HG03060 (cell line): ENCODE results near the gene OR10A5.
A peak's percentile ranks its signal among the peaks of the same experiment; 100 is the strongest.
"Not testable (repeated sequence)": the region's sequence is repeated elsewhere in the genome, so short reads cannot be mapped to it uniquely, and the experiment has no call there.

Experiments
- ATAC-seq: cut with Tn5 transposase; IDR thresholded peaks from one replicate; pipeline ENCODE4 v1.9.1; 2021; ENCODE audit warnings: low read depth, moderate number of reproducible peaks; ENCODE audit not compliant: unreplicated experiment

OR10A5 gene, protein sequence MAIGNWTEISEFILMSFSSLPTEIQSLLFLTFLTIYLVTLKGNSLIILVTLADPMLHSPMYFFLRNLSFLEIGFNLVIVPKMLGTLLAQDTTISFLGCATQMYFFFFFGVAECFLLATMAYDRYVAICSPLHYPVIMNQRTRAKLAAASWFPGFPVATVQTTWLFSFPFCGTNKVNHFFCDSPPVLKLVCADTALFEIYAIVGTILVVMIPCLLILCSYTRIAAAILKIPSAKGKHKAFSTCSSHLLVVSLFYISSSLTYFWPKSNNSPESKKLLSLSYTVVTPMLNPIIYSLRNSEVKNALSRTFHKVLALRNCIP

DNA sequence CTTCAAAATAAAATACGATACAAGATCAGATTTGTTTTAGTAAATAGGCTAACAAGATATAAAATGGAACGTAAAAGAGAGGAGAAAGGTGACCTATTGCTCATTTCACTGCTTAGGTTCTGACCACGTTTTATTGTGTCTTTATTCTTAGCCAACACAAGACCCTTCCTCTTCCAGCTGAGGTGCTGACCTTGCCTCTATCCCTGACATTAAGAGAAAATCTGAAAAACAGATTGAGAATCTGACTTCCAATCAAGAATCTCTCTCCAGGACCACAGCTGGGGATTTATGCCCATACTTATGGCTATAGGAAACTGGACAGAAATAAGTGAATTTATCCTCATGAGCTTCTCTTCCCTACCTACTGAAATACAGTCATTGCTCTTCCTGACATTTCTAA, at the start of gene OR10A5:
Gene OR10A5 (plus strand): TSS at position 301 of the 400 bp plus-strand sequence. CDS start 0 bp downstream, at position 301.
- no peak for ATAC-seq

DNA sequence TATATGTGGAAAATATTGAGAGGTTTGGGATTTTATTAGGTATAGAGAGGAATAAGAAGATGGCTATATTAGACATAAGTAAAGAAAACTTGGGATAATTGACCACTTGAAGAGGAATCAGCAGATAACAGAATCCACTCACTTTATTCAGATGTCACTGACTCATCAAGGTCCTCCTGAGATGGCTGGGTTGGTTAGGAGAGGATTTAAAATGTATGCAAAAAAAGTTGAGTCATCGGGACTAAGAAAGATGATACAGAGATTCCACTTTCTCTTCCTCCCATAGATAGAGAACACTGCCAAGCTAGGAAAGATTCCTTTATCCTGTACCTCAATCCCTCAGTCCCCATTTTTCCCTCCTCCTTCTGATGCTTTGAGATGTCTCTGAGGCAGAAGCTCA, 46.1 kb upstream of the OR10A5 start, which contains the start of gene OR6A2:
Gene OR6A2 (minus strand): TSS at position 288 of the 400 bp plus-strand sequence. CDS start 3,981 bp downstream, outside the sequence.
- ATAC-seq = no peak

DNA sequence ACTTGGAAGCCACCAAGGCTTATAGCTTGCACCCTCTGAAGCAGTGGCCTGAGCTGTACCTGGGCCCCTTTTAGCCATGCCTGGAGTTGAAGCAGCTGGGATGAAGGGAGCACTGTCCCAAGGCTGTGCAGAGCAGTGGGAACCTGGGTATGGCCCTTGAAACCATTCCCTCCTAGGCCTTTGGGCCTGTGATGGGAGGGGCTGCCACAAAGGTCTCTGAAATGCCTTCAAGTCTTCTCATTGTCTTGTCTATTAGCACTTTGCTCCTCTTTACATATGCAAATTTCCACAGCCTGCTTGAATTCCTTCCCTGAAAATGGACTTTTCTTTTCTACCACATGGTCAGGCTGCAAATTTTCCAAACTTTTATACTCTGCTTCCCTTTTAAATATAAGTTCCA, 44.4 kb upstream of the OR10A5 start:
- not testable (repeated sequence) for ATAC-seq

DNA sequence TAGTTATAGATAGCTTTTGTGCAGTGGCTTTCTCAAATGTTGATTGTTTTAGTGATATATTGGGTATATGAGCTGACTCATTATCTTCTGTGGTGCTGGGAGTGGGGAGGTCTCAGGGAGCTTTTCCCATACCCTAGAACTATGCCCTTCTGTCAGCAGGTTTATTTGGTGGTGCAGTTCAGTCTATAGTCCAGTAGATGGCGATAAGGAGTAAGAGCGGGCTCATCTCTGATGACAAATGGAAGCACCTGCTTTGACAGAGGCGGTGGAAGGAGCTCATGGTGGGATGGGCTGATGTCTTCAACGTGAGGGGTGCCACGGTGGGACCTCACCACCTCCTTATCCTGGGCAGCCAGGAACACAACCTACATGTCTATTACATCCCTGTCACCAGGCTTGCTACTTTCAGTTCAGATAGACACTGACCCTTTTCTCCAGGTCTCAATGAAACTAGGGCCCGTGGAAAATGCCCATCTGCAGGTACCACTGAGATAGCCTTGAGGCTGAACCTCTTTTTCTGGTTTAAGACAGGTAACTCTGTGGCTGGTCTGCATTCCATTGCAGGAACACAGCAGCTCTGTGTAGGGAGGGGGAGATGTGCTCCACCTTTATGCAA, 33.0 kb upstream of the OR10A5 start:
- peak; percentile 63 for ATAC-seq

DNA sequence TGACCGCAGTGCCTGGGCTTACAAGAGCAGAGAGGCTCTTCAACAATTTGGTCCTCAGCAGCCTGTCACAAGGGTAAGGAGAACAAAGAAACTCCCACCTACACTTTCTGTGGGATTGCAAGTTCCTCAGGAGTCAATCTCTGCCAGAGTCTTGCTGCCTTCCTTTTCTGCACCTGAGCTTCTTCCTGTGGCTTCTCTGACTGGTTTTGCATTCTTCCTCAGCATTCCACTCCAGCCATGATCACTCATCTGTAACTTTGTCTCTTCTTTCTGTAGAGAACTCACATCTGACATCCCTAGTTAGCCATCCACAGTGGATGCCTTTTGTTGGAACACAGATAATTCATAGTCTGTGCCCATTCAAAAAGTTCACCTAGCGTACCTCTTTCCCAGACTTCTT, 31.8 kb upstream of the OR10A5 start:
- ATAC-seq = no peak

DNA sequence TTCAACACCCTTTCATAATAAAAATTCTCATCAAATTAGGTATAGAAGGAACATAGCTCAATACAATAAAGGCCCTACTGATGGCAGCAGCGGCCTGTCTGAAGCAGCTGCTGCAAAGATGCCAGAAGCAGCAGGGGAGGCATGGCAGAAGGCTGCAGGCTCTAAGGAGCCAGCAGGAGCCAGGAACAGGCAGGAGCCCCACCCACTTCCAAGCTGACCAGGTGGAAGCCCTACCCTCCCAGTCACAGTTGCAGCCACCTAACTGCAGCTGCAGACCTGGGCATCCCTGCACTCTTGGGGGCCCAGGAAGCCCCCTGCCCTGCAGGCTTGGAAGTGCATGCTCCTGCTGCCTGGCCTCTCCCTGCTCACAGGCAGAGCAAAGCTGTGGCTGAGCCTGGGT, 27.8 kb upstream of the OR10A5 start:
- ATAC-seq = no peak

DNA sequence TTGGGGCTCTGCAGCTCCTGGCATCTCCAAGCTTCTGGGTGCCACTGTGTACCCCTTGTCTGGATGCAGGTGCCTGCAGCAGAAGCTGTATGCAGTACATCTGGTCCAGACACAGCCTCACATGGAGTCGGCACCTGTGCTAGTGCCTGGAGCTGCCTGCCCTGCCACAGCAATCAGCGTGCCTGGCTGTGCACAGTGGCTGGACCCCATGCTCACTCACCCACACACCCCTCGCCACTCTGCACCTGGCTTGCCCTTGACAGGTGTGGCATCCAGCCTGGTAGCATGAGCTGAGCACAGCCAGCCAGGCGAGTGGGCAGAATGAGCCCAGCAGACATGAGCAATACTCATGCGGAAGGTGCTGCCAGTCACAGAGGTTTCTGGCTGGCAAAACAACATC, 26.5 kb upstream of the OR10A5 start:
- ATAC-seq = no peak

DNA sequence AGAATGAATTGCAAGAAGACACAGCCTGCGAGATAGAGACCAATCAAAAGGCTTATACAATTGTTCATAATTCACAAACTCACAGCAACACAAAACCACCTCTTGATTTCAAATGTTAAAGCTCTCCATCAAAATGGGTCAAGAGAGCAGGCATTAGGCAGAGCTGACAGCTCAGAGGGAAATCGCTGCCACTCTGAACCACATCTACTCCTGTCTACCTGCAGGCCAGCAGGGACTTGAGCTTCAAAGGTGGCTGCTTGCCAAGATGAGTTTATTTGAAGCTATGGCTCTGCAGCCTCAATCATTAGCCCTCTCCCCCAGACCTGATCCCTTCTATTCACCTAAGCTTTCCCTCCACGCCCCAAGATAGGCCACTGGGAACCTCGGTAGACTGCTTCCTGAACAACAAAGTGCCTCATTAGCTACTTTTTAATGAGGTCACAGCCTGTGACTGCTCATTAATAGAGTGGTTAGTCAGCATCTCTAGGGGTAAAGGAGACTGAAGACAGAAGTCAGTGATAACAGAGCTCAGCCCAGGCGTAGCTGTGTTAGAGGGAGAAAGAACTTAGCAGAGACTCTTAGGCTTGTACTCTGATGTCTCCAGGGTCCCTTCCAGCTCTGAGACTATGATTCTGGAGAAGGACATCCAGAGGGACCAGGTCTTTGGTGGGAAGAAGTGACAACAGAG, 21.2 kb upstream of the OR10A5 start:
- no peak for ATAC-seq

DNA sequence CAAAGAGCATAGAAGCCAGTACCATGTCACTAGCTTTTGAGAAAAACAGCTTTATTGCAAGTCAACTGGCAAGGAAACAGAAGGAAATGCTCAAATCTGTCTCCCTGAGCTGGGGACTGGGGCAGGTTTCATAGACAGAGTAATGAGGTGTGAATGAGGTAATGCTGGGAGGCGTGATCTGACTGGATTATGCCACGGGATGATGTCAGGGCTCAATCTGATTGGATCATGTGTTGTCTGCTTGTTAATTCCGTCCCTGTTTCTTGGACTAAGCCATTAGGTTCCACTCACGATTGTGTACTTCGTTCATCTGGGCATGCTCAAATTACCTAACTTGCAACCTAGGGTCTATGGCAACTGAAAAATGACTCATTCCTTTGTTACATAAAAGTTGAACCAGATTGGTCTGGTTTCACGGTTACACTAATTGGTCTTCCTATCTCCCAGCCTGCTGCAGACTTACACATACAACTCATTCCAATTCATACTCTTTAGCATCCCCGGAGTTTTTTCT, 20.2 kb upstream of the OR10A5 start:
- ATAC-seq = no peak

DNA sequence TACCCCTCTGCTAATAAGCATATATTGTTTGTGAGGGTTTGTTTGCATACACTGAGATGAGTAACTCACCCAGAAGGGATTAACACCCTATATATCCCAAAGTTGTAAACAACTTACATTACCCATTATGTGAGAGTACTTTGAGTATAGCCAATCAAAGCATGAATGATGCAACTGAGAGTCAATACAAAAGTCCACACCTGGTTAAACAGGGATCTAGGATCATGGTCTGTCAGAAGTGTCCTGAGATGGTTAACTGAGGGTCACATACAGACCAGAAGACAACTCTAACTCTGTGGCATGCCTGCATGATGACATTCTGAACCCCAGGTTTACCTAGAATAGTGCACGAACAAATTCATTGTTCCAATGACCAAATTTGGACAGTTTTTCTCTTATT, 17.4 kb upstream of the OR10A5 start:
- no peak for ATAC-seq

DNA sequence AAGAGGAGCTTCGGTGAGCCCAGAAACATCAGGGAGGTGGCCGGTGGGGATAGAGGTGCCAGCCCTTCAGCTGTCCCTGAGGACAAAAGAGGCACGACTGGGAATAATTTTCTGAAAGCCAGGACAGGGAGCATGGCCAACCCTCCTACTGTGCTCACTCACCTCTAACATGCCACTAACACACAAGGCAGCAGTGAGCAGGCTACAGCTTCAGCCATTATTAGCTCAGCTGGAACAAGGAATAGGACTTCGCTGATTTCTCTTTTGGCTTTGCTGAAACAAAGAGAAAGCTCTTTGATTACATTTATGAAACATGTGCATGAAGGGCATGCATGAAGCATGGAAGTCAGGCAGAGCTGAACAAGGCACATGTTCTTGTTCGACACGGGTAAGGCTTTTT, 12.1 kb upstream of the OR10A5 start:
- ATAC-seq = no peak

DNA sequence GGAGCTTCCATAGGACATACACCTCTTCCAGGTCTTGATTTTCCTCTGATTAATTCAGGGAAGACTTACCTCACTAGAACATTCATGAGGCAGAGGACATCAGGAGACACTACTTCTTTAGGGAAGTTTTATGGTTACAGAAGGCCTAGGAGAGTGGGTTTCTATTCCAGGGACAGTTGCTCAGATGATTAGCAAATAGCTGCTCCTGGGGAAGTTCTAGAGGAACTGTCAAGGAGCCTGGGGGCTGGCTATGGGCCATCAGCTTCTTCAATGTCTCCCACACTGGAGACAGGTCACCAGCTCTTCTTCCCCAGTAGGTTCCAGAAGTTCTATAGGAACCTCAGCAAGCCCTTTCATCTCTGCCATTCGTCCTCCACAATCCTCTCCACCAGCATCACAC, 11.5 kb upstream of the OR10A5 start:
- no peak for ATAC-seq

DNA sequence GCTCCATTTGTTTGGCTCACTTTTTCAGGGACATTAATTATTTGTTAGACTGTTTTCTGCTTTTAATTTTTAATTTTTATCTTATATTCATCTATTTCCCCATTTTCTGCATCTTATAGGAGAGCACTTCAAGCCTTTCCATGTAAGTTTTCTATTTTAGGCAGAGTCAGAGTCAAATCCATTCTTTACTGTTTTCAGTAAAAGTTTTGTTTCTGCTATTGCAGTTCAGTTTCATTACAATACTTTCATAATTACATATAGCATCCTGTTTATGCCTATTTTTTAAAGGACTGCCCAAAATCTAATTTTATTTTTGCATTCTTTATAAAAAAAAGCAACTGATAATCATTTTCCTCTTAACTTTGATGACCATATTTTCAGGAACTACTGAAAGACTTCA, 3.8 kb upstream of the OR10A5 start:
- ATAC-seq = no peak

DNA sequence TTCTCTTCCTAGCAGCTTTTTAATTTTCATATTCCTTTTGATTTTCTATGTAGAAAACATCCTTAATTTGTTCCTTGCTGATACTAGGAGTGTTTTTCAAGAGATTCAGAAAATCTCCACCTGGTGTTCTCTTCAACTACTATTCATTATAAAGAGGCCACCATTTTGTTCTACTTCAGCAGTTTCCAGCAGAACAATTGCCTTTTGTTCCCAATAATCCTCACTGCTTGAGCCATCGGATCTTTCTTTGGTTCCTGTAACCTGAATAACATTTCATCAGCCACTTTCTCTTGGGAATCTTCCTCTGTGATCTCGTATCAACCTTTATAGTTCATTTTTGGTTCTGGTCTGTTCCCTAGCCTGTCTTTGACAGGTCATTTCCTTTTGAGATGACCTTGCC, 1.8 kb upstream of the OR10A5 start:
- ATAC-seq = no peak

DNA sequence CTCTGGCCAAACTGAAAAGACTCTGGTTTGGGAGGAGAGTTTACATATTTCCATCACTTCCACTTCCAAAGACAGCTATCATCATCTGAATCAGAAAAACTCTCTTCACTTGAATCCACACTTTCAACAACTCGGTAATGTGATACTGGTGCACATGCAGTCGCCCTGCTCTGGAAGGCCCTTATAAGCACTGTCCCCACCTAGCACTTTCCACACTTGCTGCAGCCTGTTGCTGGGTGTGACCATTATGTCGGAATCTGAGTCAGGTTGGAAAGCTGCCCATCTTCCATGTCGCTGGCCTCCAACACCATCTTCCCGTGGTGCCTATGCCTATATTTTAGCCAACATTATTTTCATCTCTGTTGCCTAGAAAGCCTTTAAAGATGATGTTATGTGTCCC, 1.1 kb upstream of the OR10A5 start:
- no peak for ATAC-seq

DNA sequence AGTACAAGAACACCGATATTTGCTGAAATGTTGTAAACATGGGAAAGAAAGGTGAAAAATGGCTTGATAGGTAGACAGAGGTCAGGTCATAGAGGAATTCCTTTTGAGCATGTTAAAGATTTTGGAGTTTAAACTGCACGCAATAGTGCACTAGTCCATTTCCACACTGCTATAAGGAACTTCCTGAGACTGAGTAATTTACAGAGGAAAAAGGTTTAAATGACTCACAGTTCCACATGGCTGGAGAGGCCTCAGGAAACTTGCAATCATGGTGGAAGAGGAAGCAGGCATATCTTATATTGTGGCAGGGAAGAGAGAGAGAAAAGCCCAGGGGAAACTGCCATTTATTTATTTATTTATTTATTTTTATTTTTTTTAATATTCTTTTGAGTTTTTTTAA, 5.0 kb downstream of the OR10A5 start:
- ATAC-seq = no peak

DNA sequence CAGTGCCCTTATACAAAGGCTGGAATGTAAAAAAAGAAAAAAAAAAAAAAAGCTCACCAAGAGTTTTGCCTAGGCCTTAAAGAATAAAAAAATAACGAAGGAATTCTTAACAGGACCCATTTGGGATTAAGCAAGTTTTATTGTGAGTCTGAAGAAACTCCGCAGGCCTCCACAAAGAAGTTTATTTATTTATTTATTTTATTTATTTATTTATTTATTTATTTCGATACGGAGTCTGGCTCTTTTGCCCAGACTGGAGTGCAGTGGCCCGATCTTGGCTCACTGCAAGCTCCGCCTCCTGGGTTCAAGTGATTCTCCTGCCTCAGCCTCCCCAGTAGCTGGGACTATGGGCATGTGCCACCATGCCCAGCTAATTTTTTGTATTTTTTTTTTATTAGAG, 9.3 kb downstream of the OR10A5 start:
- not testable (repeated sequence) for ATAC-seq

DNA sequence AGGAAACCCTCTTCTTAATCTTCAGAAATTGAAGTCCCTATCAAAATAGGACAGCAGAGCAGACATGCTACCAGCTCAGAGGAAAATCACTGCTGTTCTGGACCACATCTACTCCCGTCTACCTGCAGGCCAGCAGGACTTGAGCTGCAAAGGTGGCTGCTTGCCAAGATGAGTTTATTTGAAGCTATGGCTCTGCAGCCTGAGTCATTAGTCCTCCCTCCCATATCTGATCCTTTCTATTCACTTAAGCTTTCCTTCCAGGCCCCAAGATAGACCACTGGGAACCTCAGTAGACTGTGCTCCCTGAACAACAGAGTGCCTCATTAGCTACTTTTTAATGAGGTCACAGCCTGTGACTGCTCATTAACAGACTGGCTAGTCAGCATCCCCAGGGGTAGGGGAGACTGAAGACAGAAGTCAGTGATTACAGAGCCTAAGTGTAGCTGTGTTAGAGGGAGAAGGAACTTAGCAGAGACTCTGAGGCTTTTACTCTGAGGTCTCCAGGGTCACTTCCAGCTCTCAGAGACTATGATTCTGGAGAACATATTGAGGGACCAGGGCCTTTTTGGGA, 10.6 kb downstream of the OR10A5 start:
- no peak for ATAC-seq

DNA sequence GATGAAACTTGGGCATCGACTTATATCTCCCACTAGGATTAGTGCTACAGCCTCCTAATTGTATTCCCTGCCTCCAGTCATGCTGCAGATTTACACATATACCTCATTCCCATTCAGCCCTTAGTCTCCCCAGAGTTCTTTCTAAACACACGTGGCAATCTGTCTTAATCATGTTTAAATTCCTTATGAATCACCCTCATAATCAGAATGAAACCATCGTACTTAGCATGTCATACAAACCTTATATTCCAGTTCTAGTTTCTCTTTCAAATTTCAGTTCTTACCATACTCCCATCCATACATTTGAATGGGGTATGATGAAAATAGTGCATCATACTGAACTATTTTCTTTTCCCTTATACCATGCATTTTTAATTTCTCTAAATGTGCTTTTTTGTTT, 11.4 kb downstream of the OR10A5 start:
- ATAC-seq = peak; percentile 52

DNA sequence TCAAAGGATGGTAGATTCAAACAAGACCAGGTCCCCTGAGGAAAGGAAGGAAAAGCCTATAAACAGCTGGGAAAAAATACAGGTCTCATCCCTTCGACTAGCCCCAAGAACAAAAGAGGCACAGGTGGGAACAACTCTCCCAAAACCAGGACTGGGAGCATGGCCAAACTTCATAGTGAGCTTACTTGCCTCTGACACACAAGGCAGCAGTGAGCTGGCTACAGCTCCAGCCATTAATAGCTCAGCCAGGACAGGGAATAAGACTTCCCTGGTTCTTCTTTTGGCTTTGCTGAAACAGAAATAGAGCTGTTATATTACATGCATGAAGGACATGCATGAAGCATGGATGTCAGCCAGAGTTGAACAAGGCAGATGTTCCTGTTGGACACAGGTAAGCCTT, 17.5 kb downstream of the OR10A5 start, which contains the start of gene OR10A2:
Gene OR10A2 (plus strand): TSS at position 97 of the 400 bp plus-strand sequence. CDS start 6,698 bp downstream, outside the sequence.
- ATAC-seq = no peak

DNA sequence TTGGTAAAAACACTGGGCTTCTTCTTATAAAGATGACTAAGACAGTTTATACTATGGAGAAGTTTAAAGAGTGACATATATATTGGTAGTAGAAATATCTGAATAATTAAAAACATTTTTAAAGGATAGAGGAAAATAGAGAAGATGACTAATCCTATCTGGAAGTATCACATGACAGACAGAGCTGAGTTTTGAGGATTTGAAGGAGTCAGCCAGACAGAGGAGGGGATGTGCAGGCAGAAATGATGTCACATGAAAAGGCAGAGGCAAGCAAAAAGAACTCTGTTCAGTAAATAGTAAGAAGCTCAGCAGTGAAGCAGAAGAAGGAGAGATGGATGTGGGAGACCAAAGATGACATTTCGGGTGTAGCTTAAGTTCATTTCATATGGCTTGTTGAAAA, 19.0 kb downstream of the OR10A5 start:
- no peak for ATAC-seq
